ENCODE data around the gene CD9.
"Not testable (repeated sequence)": the region's sequence is repeated elsewhere in the genome, so short reads cannot be mapped to it uniquely, and the experiment has no call there.

The CD9 gene

GRCh38 chr12:6205144-6205539, 4.9 kb downstream of the CD9 start:
- DNase-seq (ENCODE audit: low spot score): no peak
- TF ChIP-seq CTCF (IDR thresholded peaks at IDR 0.05; ENCODE audit: extremely low read depth, missing control alignments): no peak

- TF ChIP-seq CTCF (IDR thresholded peaks at IDR 0.05; ENCODE audit: extremely low read depth, missing control alignments): no peak
- DNase-seq (ENCODE audit: low spot score): no peak
Observed at GRCh38 chr12:6205761-6206160, 5.6 kb downstream of the CD9 start.

- DNase-seq (ENCODE audit: low spot score): no peak
- no peak for TF ChIP-seq CTCF (IDR thresholded peaks at IDR 0.05; ENCODE audit: extremely low read depth, missing control alignments)
Observed at GRCh38 chr12:6206327-6206726, 6.1 kb downstream of the CD9 start.

- no peak for TF ChIP-seq CTCF (IDR thresholded peaks at IDR 0.05; ENCODE audit: extremely low read depth, missing control alignments)
- DNase-seq (ENCODE audit: low spot score): no peak
Observed at GRCh38 chr12:6207259-6207925, 7.2 kb downstream of the CD9 start.

- no peak for TF ChIP-seq CTCF (IDR thresholded peaks at IDR 0.05; ENCODE audit: extremely low read depth, missing control alignments)
- DNase-seq (ENCODE audit: low spot score): no peak
Observed at GRCh38 chr12:6208130-6208529, 7.9 kb downstream of the CD9 start.

GRCh38 chr12:6209428-6209827, 9.2 kb downstream of the CD9 start:
- DNase-seq (ENCODE audit: low spot score): not testable (repeated sequence)

- TF ChIP-seq CTCF (IDR thresholded peaks at IDR 0.05; ENCODE audit: extremely low read depth, missing control alignments): no peak
- DNase-seq (ENCODE audit: low spot score): no peak
Observed at GRCh38 chr12:6211421-6211869, 11.2 kb downstream of the CD9 start.

- TF ChIP-seq CTCF (IDR thresholded peaks at IDR 0.05; ENCODE audit: extremely low read depth, missing control alignments): no peak
- DNase-seq (ENCODE audit: low spot score): no peak
Observed at GRCh38 chr12:6212086-6212485, 11.9 kb downstream of the CD9 start.

Measured in GM20000 (cell line).